H1 (cell line): Measurements from ENCODE around the gene LRRC18. TPM values are rescaled to one million over a fixed set of nuclear protein-coding genes. Genes with fewer than 3 reads are reported as not detected.

Source experiments
- CTCF ChIA-PET: fragments of 300-600 bp; sonication (Branson Sonifier 250); formaldehyde crosslinking; loops from one replicate; lab custom pipeline; 2021; ENCODE audit not compliant: partially characterized antibody; lab: Charles Lee
- POLR2A ChIA-PET: fragments of 300-600 bp; sonication (Branson Sonifier 250); formaldehyde crosslinking; loops from one replicate; lab custom pipeline; 2021; ENCODE audit warnings: inconsistent platforms; ENCODE audit not compliant: partially characterized antibody; lab: Charles Lee
- DNase-seq, 2 experiments: peaks; one replicate each; pipeline versions ENCODE4 v3.0.0 to v3.0.0-alpha.2; 2010 to 2022; ENCODE audit warnings: low spot score in 2 of 2, low read depth in 1 of 2, mixed read lengths in 1 of 2
- FAIRE-seq: peaks from 2 replicates; lab custom pipeline; 2011; peaks lifted over from hg19 to GRCh38; lab: Jason Lieb, UNC
- H2AFZ ChIP-seq: 2 replicates; pipeline ENCODE4 v1.8.1; 2012; ENCODE audit warnings: low read length, inconsistent platforms
- H2AK5ac ChIP-seq: 2 replicates; pipeline ENCODE4 v1.6.1; 2013; ENCODE audit warnings: low read depth, low read length
- H2BK120ac ChIP-seq: replicated peaks from 2 replicates; pipeline ENCODE3; 2013; ENCODE audit warnings: low read depth, low read length, inconsistent platforms
- H2BK12ac ChIP-seq: 2 replicates; pipeline ENCODE4 v1.6.1; 2013; ENCODE audit warnings: low read depth, low read length
- H2BK15ac ChIP-seq: 2 replicates; pipeline ENCODE4 v1.6.1; 2013; ENCODE audit warnings: low read length
- H2BK20ac ChIP-seq: 2 replicates; pipeline ENCODE4 v1.6.1; 2013; ENCODE audit warnings: low read length
- H2BK5ac ChIP-seq: 2 replicates; pipeline ENCODE4 v1.6.1; 2013; ENCODE audit warnings: low read depth, low read length
- H3K14ac ChIP-seq: 2 replicates; pipeline ENCODE4 v1.6.1; 2013; ENCODE audit warnings: inconsistent platforms; ENCODE audit not compliant: insufficient read length
- H3K18ac ChIP-seq: 2 replicates; pipeline ENCODE4 v1.6.1; 2013; ENCODE audit warnings: low read length; ENCODE audit errors: extremely low read depth
- H3K23ac ChIP-seq: 2 replicates; pipeline ENCODE4 v1.6.1; 2013; ENCODE audit warnings: inconsistent platforms; ENCODE audit not compliant: insufficient read length
- H3K23me2 ChIP-seq: 2 replicates; pipeline ENCODE4 v1.6.1; 2013; ENCODE audit warnings: low read depth, low read length
- H3K27ac ChIP-seq: 2 replicates; pipeline ENCODE4 v1.6.1; 2011; ENCODE audit warnings: low read depth, low read length, inconsistent platforms
- H3K27me3 ChIP-seq, 4 experiments: replicated peaks in 1 of 4; 1 replicate in 1 of 4; 2 replicates in 3 of 4; pipeline versions ENCODE4 v1.6.1 to v1.8.1; 2011 to 2013; ENCODE audit warnings: low read length in 3 of 4, mild to moderate bottlenecking in 3 of 4, inconsistent platforms in 2 of 4, mixed read lengths in 2 of 4, moderate library complexity in 1 of 4; ENCODE audit not compliant: control insufficient read depth in 3 of 4, insufficient read depth in 3 of 4; ENCODE audit errors: extremely low read depth in 1 of 4
- H3K36me3 ChIP-seq, 4 experiments: 2 replicates each; pipeline versions ENCODE4 v1.6.1 to v1.8.1; 2011 to 2013; ENCODE audit warnings: mild to moderate bottlenecking in 4 of 4, low read length in 3 of 4, moderate library complexity in 2 of 4, control low read depth in 1 of 4, inconsistent platforms in 1 of 4; ENCODE audit not compliant: insufficient read depth in 4 of 4, control insufficient read depth in 2 of 4
- H3K4ac ChIP-seq: replicated peaks from 2 replicates; pipeline ENCODE3; 2013; ENCODE audit warnings: low read length, low read depth, mixed read lengths, inconsistent platforms; ENCODE audit not compliant: insufficient read length
- H3K4me1 ChIP-seq, 4 experiments: replicated peaks in 1 of 4; 1 replicate in 1 of 4; 2 replicates in 3 of 4; pipeline versions ENCODE4 v1.6.1 to v1.8.1; 2011 to 2013; ENCODE audit warnings: low read length in 3 of 4, inconsistent platforms in 2 of 4, mixed read lengths in 1 of 4; ENCODE audit not compliant: insufficient read depth in 4 of 4, control insufficient read depth in 3 of 4
- H3K4me2 ChIP-seq, 2 experiments: 2 replicates each; pipeline versions ENCODE4 v1.6.1 to v1.8.1; 2011 to 2013; ENCODE audit warnings: low read depth in 2 of 2, low read length in 2 of 2, control low read depth in 1 of 2, inconsistent platforms in 1 of 2, mild to moderate bottlenecking in 1 of 2; ENCODE audit not compliant: insufficient read depth in 1 of 2
- H3K4me3 ChIP-seq, 4 experiments: fragments of 200-600, 300-600 bp in 1 of 4; sonication (generic), shearing (Covaris generic), sonication (Bioruptor Twin) in 1 of 4; 2 replicates each; pipeline versions ENCODE4 v1.5.1 to v1.8.1; 2011 to 2016; ENCODE audit warnings: low read length in 4 of 4, low read depth in 3 of 4, control low read depth in 2 of 4, inconsistent platforms in 2 of 4, mild to moderate bottlenecking in 2 of 4, mixed read lengths in 1 of 4, moderate library complexity in 1 of 4; ENCODE audit not compliant: insufficient read depth in 2 of 4; ENCODE audit errors: extremely low read depth in 1 of 4
- H3K56ac ChIP-seq: replicated peaks from 2 replicates; pipeline ENCODE3; 2013; ENCODE audit warnings: low read depth, mild to moderate bottlenecking, mixed read lengths, low read length, inconsistent platforms; ENCODE audit not compliant: insufficient read length
- H3K79me1 ChIP-seq: 2 replicates; pipeline ENCODE4 v1.6.1; 2013; ENCODE audit warnings: low read depth, low read length, control low read depth
- H3K79me2 ChIP-seq, 2 experiments: 2 replicates each; pipeline versions ENCODE4 v1.6.1 to v1.8.1; 2012 to 2013; ENCODE audit warnings: low read length in 2 of 2, mild to moderate bottlenecking in 2 of 2, inconsistent platforms in 1 of 2; ENCODE audit not compliant: insufficient read depth in 2 of 2, control insufficient read depth in 1 of 2
- H3K9ac ChIP-seq, 4 experiments: replicated peaks in 1 of 4; 1 replicate in 1 of 4; 2 replicates in 3 of 4; pipeline versions ENCODE4 v1.6.1 to v1.8.1; 2011 to 2013; ENCODE audit warnings: low read depth in 3 of 4, low read length in 3 of 4, control low read depth in 2 of 4, mild to moderate bottlenecking in 2 of 4, moderate library complexity in 2 of 4, inconsistent platforms in 1 of 4; ENCODE audit errors: extremely low read depth in 1 of 4
- H3K9me3 ChIP-seq, 2 experiments: 2 replicates each; pipeline versions ENCODE4 v1.6.1 to v1.8.1; 2012 to 2013; ENCODE audit warnings: mild to moderate bottlenecking in 2 of 2, moderate library complexity in 2 of 2, control low read depth in 1 of 2, inconsistent platforms in 1 of 2, low read depth in 1 of 2, low read length in 1 of 2, mixed read lengths in 1 of 2; ENCODE audit not compliant: insufficient read depth in 2 of 2
- H4K20me1 ChIP-seq, 2 experiments: replicated peaks in 1 of 2; 2 replicates each; pipeline versions ENCODE3 to v1.8.1; 2011 to 2013; ENCODE audit warnings: inconsistent platforms in 2 of 2, low read length in 2 of 2, mild to moderate bottlenecking in 1 of 2; ENCODE audit not compliant: insufficient read depth in 2 of 2, control insufficient read depth in 1 of 2
- H4K5ac ChIP-seq: 2 replicates; pipeline ENCODE4 v1.6.1; 2013; ENCODE audit warnings: low read length, low read depth, mixed read lengths, inconsistent platforms; ENCODE audit not compliant: insufficient read length
- H4K8ac ChIP-seq: 2 replicates; pipeline ENCODE4 v1.8.0; 2013; ENCODE audit warnings: mild to moderate bottlenecking, moderate library complexity, low read length, inconsistent platforms; ENCODE audit not compliant: insufficient read depth; ENCODE audit errors: extremely low read depth
- H4K91ac ChIP-seq: replicated peaks from 2 replicates; pipeline ENCODE3; 2013; ENCODE audit warnings: low read length, mixed read lengths, inconsistent platforms; ENCODE audit not compliant: insufficient read length
- TCF12 ChIP-seq: IDR thresholded peaks from 2 replicates; pipeline ENCODE4 v1.6.1; 2011; ENCODE audit warnings: low read depth, mild to moderate bottlenecking, low read length
- WGBS, 2 experiments: shearing (Covaris generic) in 1 of 2; methylation state at CpG; one replicate each; pipeline versions ENCODE4 v1.1.6 to v1.1.7; 2013 to 2015; ENCODE audit warnings: low lambda C conversion rate in 2 of 2, mixed read lengths in 2 of 2, inconsistent platforms in 1 of 2, low coverage in 1 of 2, missing lambda C conversion rate in 1 of 2; ENCODE audit not compliant: insufficient replicate concordance in 2 of 2, insufficient coverage in 1 of 2, insufficient read length in 1 of 2; ENCODE audit errors: extremely low coverage in 1 of 2, missing lambda C conversion rate in 1 of 2; 5-methylcytosine and 5-hydroxymethylcytosine counted together
- polyA plus RNA-seq, 7 experiments: library from polyadenylated mRNA; depleted of rRNA in 3 of 7; stranded (reverse) in 5 of 7; unstranded in 2 of 7; fragments of >200 nt in 5 of 7; fragments of 200-250 nt in 2 of 7; gene quantifications; 1 replicate in 5 of 7; 2 replicates in 1 of 7; 4 replicates in 1 of 7; pipeline versions ENCODE4 v1.2.1 to v1.2.3, GENCODE V29; 2011 to 2013; ENCODE audit warnings: missing spikeins in 2 of 7, mixed read lengths in 2 of 7
- total RNA-seq: library from RNA; stranded (reverse); fragmentation: NEBNext Ultra II Directional; extraction: Animal tissue kit (Norgen Biotek cat#: 25700); gene quantifications from 2 replicates; pipeline ENCODE4 v1.2.1, GENCODE V29; 2021

The LRRC18 gene
- total and polyA plus RNA-seq, 2 of the 8 experiments (the other 6 are each of a cell fraction or from before 2014, with no cell fraction given): not detected

GRCh38 chr10:48907730-48908129 is 31.9 kb downstream of the LRRC18 start:
- H3K56ac ChIP-seq: no peak overlapping the region
- H2BK12ac ChIP-seq: no peak overlapping the region
- no peak overlapping the region for H4K5ac ChIP-seq
- no peaks in the 10 kb centered on the region for H3K27me3 ChIP-seq
- no peak for TF ChIP-seq TCF12
- H2AK5ac ChIP-seq: peak overlapping the region; percentile 47; the same call in 1 of the 2 replicates
- no peak overlapping the region for H3K4me3 ChIP-seq
- no peak overlapping the region for H2BK5ac ChIP-seq
- no peak overlapping the region for H3K14ac ChIP-seq
- H3K4me2 ChIP-seq: no peak overlapping the region
- no peaks in the 10 kb centered on the region for H3K79me1 ChIP-seq
- DNase-seq: no peak
- no peak for FAIRE-seq
- no peak overlapping the region for H3K27ac ChIP-seq
- H3K23ac ChIP-seq: no peak overlapping the region
- POLR2A ChIA-PET: no interaction called here
- H2BK120ac ChIP-seq: no peak overlapping the region
- H4K91ac ChIP-seq: no peak overlapping the region
- H3K18ac ChIP-seq: no peak overlapping the region
- no peak overlapping the region for H2BK20ac ChIP-seq
- CTCF ChIA-PET: interaction anchor here (1.1 kb wide), 1 partner anchor 8 kb away, joined by 4 read pairs; no protein-coding TSS in a partner anchor
- H3K4me1 ChIP-seq: no peaks in the 10 kb centered on the region
- H3K4ac ChIP-seq: no peak overlapping the region
- no peaks in the 10 kb centered on the region for H4K20me1 ChIP-seq
- H2AFZ ChIP-seq: no peak overlapping the region
- H3K9me3 ChIP-seq: no peaks in the 10 kb centered on the region
- peak overlapping the region; percentile 29 for H4K8ac ChIP-seq
- WGBS, 2 experiments: 89% methylated on average over 4 of the region's 4 CpGs; no CpG with 5 or more reads in 1 of the 2 experiments
- no peaks in the 10 kb centered on the region for H3K79me2 ChIP-seq
- no peaks in the 10 kb centered on the region for H3K36me3 ChIP-seq
- no peak overlapping the region for H2BK15ac ChIP-seq
- H3K9ac ChIP-seq: no peak overlapping the region
- H3K23me2 ChIP-seq: no peaks in the 10 kb centered on the region; the same call in 1 of the 2 replicates
